HEK293 (cell line): ENCODE results near the gene ADAMTS2.
A peak's percentile ranks its signal among the peaks of the same experiment; 100 is the strongest.

Source experiments
- CTCF ChIA-PET: fragments of 350-600 bp; formaldehyde crosslinking; extraction: SDS; loops from one replicate; lab custom pipeline; 2021; ENCODE audit warnings: antibody characterized with exemption; lab: Yijun Ruan, JAX
- POLR2A ChIA-PET: fragments of 300-600 bp; formaldehyde crosslinking; extraction: SDS; loops from one replicate; lab custom pipeline; 2020; ENCODE audit warnings: antibody characterized with exemption, inconsistent platforms; lab: Yijun Ruan, JAX
- H3K27ac ChIP-seq: fragments of 200-500 bp; sonication (Bioruptor generic); 2 replicates; pipeline ENCODE4 v1.5.1; 2014; ENCODE audit warnings: low read depth, low read length, control low read depth, inconsistent platforms; ENCODE audit errors: extremely low read depth
- H3K36me3 ChIP-seq, 2 experiments: fragments of 200-500 bp in 1 of 2; sonication (Bioruptor generic) in 1 of 2; 1 replicate in 1 of 2; 2 replicates in 1 of 2; pipeline ENCODE4 v1.5.1; 2014 to 2017; ENCODE audit warnings: inconsistent platforms in 2 of 2, low read length in 2 of 2; ENCODE audit not compliant: control insufficient read depth in 2 of 2, insufficient read depth in 1 of 2
- H3K4me1 ChIP-seq: fragments of 200-500 bp; sonication (Bioruptor generic); 2 replicates; pipeline ENCODE4 v1.5.1; 2014; ENCODE audit warnings: mild to moderate bottlenecking, low read length, inconsistent platforms; ENCODE audit not compliant: control insufficient read depth, insufficient read depth
- H3K4me3 ChIP-seq: 2 replicates; pipeline ENCODE4 v1.5.1; 2011; ENCODE audit warnings: low read depth, mild to moderate bottlenecking, control low read depth, low read length, moderate library complexity
- H3K9me3 ChIP-seq: fragments of 200-500 bp; sonication (Bioruptor generic); 2 replicates; pipeline ENCODE4 v1.5.1; 2014; ENCODE audit warnings: low read depth, low read length, inconsistent platforms; ENCODE audit not compliant: control insufficient read depth, insufficient read depth
- GLI4 ChIP-seq: fragments of 450-650 bp; formaldehyde crosslinking; IDR thresholded peaks from 2 replicates; pipeline ENCODE4 v1.5.1; 2016; ENCODE audit warnings: missing biosample characterization, missing genetic modification characterization
- HIC1 ChIP-seq: fragments of 450-650 bp; formaldehyde crosslinking; IDR thresholded peaks from 2 replicates; pipeline ENCODE4 v1.5.1; 2016; ENCODE audit warnings: missing biosample characterization, missing genetic modification characterization
- INSM2 ChIP-seq: fragments of 450-650 bp; formaldehyde crosslinking; IDR thresholded peaks from 2 replicates; pipeline ENCODE4 v1.5.1; 2016; ENCODE audit warnings: missing biosample characterization, missing genetic modification characterization
- MZF1 ChIP-seq: fragments of 450-650 bp; formaldehyde crosslinking; IDR thresholded peaks from 2 replicates; pipeline ENCODE4 v1.5.1; 2017; ENCODE audit warnings: missing biosample characterization, missing genetic modification characterization, borderline replicate concordance
- OVOL3 ChIP-seq: fragments of 450-650 bp; formaldehyde crosslinking; IDR thresholded peaks from 2 replicates; pipeline ENCODE4 v1.5.1; 2016; ENCODE audit warnings: missing biosample characterization, missing genetic modification characterization
- SP2 ChIP-seq: fragments of 450-650 bp; formaldehyde crosslinking; IDR thresholded peaks from 2 replicates; pipeline ENCODE4 v1.5.1; 2016; ENCODE audit warnings: missing biosample characterization, missing genetic modification characterization
- ZBTB20 ChIP-seq: fragments of 450-650 bp; formaldehyde crosslinking; IDR thresholded peaks from 2 replicates; pipeline ENCODE4 v1.5.1; 2016; ENCODE audit warnings: missing biosample characterization, missing genetic modification characterization
- ZFHX2 ChIP-seq: fragments of 450-650 bp; formaldehyde crosslinking; conservative IDR thresholded peaks from 2 replicates; pipeline ENCODE4 v1.5.1; 2016; ENCODE audit warnings: missing biosample characterization, missing genetic modification characterization
- ZFP3 ChIP-seq: fragments of 450-650 bp; formaldehyde crosslinking; IDR thresholded peaks from 2 replicates; pipeline ENCODE4 v1.5.1; 2016; ENCODE audit warnings: low read depth, missing biosample characterization, missing genetic modification characterization
- ZIC2 ChIP-seq: fragments of 450-650 bp; formaldehyde crosslinking; IDR thresholded peaks from 2 replicates; pipeline ENCODE4 v1.5.1; 2016; ENCODE audit warnings: missing biosample characterization, missing genetic modification characterization
- ZNF155 ChIP-seq: fragments of 450-650 bp; formaldehyde crosslinking; IDR thresholded peaks from 2 replicates; pipeline ENCODE4 v1.5.1; 2016; ENCODE audit warnings: missing biosample characterization, missing genetic modification characterization
- ZNF26 ChIP-seq: fragments of 450-650 bp; formaldehyde crosslinking; IDR thresholded peaks from 2 replicates; pipeline ENCODE4 v1.5.1; 2016; ENCODE audit warnings: missing biosample characterization, missing genetic modification characterization
- ZNF433 ChIP-seq: fragments of 450-650 bp; formaldehyde crosslinking; IDR thresholded peaks from 2 replicates; pipeline ENCODE4 v1.5.1; 2016; ENCODE audit warnings: missing biosample characterization, missing genetic modification characterization, low read depth
- ZNF473 ChIP-seq: fragments of 450-650 bp; formaldehyde crosslinking; IDR thresholded peaks from 2 replicates; pipeline ENCODE4 v1.5.1; 2017; ENCODE audit warnings: missing biosample characterization, missing genetic modification characterization
- ZNF558 ChIP-seq: fragments of 450-650 bp; formaldehyde crosslinking; IDR thresholded peaks from 2 replicates; pipeline ENCODE4 v1.5.1; 2016; ENCODE audit warnings: missing biosample characterization, missing genetic modification characterization
- ZNF621 ChIP-seq: fragments of 450-650 bp; formaldehyde crosslinking; IDR thresholded peaks from 2 replicates; pipeline ENCODE4 v1.5.1; 2017; ENCODE audit warnings: missing biosample characterization, missing genetic modification characterization
- ZNF626 ChIP-seq: fragments of 450-650 bp; sonication (Bioruptor Pico); formaldehyde crosslinking; IDR thresholded peaks from 2 replicates; pipeline ENCODE4 v1.5.1; 2018; ENCODE audit warnings: missing biosample characterization, missing genetic modification characterization, inconsistent platforms
- ZNF747 ChIP-seq: fragments of 450-650 bp; formaldehyde crosslinking; IDR thresholded peaks from 2 replicates; pipeline ENCODE4 v1.5.1; 2016; ENCODE audit warnings: missing biosample characterization, missing genetic modification characterization
- ZNF830 ChIP-seq: fragments of 450-650 bp; IDR thresholded peaks from 2 replicates; pipeline ENCODE4 v1.5.0; 2018; ENCODE audit warnings: missing biosample characterization, missing genetic modification characterization, low read depth, mild to moderate bottlenecking, moderate library complexity

The ADAMTS2 gene

GRCh38 chr5:179207920-179208705, 137.1 kb downstream of the ADAMTS2 start:
- Histone ChIP-seq H3K27ac (no peak overlapping the region), H3K9me3 (no peaks in the 10 kb centered on the region), H3K4me3 (no peak overlapping the region), H3K36me3 (no peaks in the 10 kb centered on the region), H3K4me1 (no peaks in the 10 kb centered on the region)
- TF ChIP-seq ZIC2 (tag by site-specific recombination) = peak; percentile 56
- TF ChIP-seq ZNF558 = no peak
- POLR2A ChIA-PET = no interaction called here
- CTCF ChIA-PET = no interaction called here

- no peaks in the 10 kb centered on the region for H3K36me3 ChIP-seq
- POLR2A ChIA-PET = no interaction called here
- H3K4me1 ChIP-seq = no peaks in the 10 kb centered on the region
- H3K9me3 ChIP-seq = no peaks in the 10 kb centered on the region
- no peak overlapping the region for H3K27ac ChIP-seq
- TF ChIP-seq MZF1 (tag by site-specific recombination) (no peak), INSM2 (tag by site-specific recombination) (no peak), ZNF558 (no peak), SP2 (no peak), ZNF626 (no peak), ZNF26 (tag by site-specific recombination) (no peak), GLI4 (no peak), ZNF830 (tag by site-specific recombination) (no peak), ZBTB20 (tag by site-specific recombination) (no peak), ZFP3 (tag by site-specific recombination) (no peak), ZNF433 (no peak), HIC1 (tag by site-specific recombination) (no peak)
- no peak overlapping the region for H3K4me3 ChIP-seq
- CTCF ChIA-PET = no interaction called here
Observed at GRCh38 chr5:179207470-179207869, 137.8 kb downstream of the ADAMTS2 start.

- POLR2A ChIA-PET = no interaction called here
- TF ChIP-seq ZNF473 (tag by site-specific recombination) (no peak), ZNF155 (tag by site-specific recombination) (no peak), OVOL3 (tag by site-specific recombination) (no peak), ZNF747 (no peak), ZFHX2 (tag by site-specific recombination) (peak; percentile 12; the same call in 1 of the 2 replicates), ZNF621 (no peak)
- TF ChIP-seq, all 188 proteins: peak for 1
- Histone ChIP-seq H3K9me3 (no peaks in the 10 kb centered on the region), H3K4me3 (no peak overlapping the region), H3K27ac (no peak overlapping the region), H3K4me1 (no peaks in the 10 kb centered on the region), H3K36me3 (no peaks in the 10 kb centered on the region)
- CTCF ChIA-PET = no interaction called here
Observed at GRCh38 chr5:179206366-179206765, 138.9 kb downstream of the ADAMTS2 start.
